ENCODE measurements around the gene TMEM106B.
A peak's percentile ranks its signal among the peaks of the same experiment; 100 is the strongest.
"Not testable (repeated sequence)": the region's sequence is repeated elsewhere in the genome, so short reads cannot be mapped to it uniquely, and the experiment has no call there.

The TMEM106B gene

DNA sequence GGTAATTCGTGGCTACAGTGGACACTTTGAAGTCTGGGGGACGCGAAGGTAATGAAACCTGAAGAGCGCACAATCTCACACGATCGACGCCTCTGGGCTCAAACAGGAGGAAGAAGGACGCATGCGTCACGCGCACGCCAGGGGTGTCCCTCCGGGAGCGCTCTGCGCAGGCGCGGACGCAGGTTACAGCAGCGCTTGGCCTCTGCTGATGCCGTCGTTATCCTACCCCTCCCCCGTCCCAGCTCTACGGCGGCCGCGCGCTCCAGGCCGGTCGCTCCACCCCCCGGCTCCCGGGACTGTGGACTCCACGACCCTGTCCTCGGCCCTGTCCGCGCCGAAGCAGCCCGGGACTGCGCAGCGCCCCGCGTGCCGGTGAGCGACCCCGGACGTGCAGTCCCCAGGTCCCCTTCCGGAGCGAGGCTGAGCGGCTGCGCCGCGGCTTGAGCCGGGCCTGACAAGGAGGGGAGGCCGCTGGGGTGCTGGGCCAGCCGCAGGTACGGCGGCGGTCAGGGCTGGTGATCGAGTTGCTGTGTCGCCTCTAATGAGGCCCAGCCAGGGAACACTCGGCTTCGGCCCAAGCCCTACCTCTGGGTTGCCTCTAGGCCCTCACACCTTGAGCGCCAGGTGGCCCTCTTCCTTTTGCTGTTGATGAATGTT, at the start of gene TMEM106B:
Gene TMEM106B (plus strand): TSS at position 241 of the 657 bp plus-strand sequence. CDS start 3,517 bp downstream, outside the sequence.
- DNase-seq (ENCODE audit: low read depth, low spot score), result peak; percentile 94

GRCh38 chr7:12162415-12163113, 48.5 kb upstream of the TMEM106B start:
- DNase-seq (ENCODE audit: low read depth, low spot score), result no peak

DNA sequence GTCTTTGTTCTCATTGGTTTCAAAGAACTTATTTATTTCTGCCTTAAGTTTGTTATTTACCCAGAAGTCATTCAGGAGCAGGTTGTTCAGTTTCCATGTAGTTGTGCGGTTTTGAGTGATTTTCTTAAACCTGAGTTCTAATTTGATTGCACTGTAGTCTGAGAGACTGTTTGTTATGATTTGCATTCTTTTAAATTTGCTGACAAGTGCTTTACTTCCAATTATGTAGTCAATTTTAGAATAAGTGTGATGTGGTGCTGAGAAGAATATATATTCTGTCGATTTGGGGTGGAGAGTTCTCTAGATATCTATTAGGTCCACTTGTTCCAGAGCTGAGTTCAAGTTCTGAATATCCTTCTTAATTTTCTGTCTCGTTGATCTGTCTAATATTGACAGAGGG, 43.0 kb upstream of the TMEM106B start:
- DNase-seq (ENCODE audit: low read depth, low spot score), result not testable (repeated sequence)

DNA sequence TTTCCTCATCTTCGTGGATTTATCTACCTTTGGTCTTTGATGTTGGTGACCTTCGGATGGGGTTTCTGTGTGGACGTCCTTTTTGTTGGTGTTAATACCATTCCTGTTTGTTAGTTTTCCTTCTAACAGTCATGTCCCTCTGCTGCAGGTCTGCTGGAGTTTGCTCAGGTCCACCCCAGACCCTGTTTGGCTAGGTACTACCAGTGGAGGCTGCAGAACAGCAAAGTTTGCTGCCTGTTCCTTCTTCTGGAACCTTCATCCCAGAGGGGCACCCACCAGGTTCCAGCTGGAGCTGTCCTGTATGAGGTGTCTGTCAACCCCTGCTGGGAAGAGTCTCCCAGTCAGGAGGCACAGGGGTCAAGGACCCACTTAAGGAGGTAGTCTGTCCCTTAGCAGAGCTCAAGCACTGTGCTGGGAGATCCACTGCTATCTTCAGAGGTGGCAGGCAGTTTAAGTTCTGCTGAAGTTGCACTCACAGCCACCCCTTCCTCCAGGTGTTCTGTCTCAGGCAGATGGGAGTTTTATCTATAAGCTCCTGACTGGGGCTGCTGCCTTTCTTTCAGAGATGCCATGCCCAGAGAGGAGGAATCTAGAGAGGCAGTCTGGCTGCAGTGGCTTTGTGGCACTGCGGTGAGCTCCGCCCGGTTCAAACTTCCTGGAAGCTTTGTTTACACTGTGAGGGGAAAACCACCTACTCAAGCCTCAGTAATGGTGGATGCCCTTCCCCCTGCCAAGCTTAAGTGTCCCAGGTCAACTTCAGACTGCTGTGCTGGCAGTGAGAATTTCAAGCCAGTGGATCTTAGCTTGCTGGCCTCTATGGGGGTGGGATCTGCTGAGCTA, 40.9 kb upstream of the TMEM106B start:
- not testable (repeated sequence) for DNase-seq (ENCODE audit: low read depth, low spot score)

GRCh38 chr7:12173671-12174070, 37.4 kb upstream of the TMEM106B start:
- DNase-seq (ENCODE audit: low read depth, low spot score), result no peak

DNA sequence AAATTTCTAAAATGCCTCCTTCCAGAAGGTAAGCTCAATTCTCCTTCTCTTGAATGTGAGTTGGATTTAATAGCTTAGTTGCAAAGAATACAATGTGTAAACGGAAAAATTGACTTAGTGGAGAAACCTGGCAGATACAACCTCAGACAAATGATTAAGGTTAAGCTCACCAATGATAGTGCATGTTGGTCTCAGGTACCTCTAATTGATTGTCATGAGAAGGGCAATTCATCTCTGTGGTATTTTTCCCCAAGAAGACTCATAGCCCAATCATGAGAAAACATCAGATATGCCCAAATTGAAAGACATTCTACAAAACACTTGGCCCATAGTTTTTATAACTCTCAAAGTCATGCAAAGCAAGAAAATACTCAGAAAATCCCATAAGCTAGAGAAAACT, 36.2 kb upstream of the TMEM106B start:
- DNase-seq (ENCODE audit: low read depth, low spot score), result no peak

- DNase-seq (ENCODE audit: low read depth, low spot score), result no peak
These were observed 32.8 kb upstream of the TMEM106B start for GRCh38 chr7:12178317-12178716.

DNA sequence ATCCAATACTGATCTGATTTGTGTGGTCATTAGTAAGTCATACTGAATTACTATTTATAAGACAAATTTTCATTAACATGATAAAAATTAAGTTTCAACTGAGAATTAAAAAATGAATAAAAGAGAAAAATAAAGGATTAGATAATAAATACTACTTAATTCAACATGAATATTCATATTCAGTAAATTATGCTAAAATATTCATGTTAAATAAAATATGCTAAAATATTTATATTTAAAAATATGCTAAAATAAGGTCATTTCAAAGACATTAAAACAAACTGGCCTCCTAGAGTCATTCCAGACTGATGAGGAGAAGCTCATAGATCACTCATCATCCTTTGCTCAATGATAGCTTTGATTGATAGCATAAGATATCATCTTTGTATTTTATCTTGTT, 16.7 kb upstream of the TMEM106B start:
- DNase-seq (ENCODE audit: low read depth, low spot score), result no peak

GRCh38 chr7:12196386-12196785, 14.7 kb upstream of the TMEM106B start:
- DNase-seq (ENCODE audit: low read depth, low spot score), result no peak

- no peak for DNase-seq (ENCODE audit: low read depth, low spot score)
These were observed 11.7 kb upstream of the TMEM106B start for GRCh38 chr7:12199363-12199762.

GRCh38 chr7:12207046-12207445, 4.0 kb upstream of the TMEM106B start:
- no peak for DNase-seq (ENCODE audit: low read depth, low spot score)

- DNase-seq (ENCODE audit: low read depth, low spot score), result no peak
These were observed 1.9 kb upstream of the TMEM106B start for GRCh38 chr7:12209221-12209620.

DNA sequence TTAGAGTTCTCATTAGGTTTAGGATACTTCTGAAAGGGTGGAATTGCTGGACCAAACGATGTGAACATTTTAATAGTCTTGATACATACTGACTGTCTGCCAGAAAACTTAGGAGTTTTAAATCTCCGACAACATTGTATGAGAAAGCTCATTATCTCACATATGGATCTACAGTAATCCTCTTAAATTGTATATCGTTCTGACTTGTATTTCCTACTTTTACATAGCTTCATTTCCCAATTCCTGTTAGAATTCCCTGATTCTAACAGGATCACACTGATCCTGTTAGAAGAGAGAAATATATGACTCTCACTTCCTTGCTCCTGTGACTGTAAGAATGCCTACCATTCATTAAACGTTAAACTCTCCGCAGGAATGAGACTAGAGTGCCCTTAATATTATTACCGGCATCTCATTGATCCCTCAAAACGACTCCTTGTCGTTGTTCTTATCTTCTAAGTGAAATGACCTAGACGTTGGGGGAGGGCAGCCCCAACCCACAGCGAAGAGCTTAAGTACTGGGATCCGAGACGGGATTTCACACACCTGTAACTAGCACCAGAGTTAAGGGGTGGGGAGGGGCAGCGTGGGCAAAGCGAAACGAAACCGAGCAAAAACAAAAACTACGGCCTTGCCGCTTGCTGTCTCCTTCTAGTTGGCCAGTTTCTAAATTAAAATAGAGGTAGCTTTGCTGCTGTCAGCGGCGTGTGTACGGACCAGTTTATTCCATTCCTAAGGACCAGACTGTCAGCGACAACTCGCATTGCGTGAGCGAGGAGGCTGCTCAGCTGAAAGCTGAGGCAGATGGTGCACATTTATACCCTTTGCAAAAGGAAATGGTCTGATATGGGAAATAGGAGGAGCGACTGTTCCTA, 678 bp upstream of the TMEM106B start:
- no peak for DNase-seq (ENCODE audit: low read depth, low spot score)

DNA sequence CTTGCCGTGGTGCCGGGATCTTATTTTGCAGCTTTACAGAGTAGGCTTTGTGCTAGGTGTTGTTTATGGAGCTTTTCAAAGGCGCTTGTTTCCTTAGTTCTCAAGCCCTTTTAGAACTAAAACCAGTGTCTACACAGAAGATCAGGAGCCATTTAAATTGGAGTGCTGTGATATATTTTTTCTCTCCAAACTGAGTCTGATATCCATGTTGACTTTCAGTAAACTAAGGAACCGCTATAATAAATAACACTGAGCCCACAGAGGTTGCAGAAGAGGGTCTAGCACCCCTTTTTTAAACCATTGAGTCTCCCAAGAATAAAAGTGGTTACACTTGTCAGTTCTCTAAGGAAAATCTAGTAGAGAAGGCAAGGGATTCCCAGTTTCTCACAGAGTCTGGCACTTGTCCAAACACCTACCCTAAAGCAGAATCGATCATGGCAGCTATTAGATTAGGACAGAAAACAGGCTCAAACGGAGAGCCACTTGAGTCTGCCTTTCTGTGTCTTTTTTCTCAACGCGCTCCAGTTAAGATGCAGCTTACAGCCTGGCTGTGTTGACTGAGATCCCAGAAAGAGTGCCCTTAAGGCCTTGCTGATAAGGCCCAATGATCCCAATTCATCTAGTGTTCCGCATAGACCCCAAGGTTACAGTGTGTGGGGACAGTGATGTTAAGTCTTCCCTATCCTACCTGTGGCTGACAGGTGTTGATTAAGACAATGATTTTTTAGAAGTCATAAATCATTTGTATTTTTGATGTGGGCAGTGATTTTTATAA, 804 bp downstream of the TMEM106B start:
- no peak for DNase-seq (ENCODE audit: low read depth, low spot score)

DNA sequence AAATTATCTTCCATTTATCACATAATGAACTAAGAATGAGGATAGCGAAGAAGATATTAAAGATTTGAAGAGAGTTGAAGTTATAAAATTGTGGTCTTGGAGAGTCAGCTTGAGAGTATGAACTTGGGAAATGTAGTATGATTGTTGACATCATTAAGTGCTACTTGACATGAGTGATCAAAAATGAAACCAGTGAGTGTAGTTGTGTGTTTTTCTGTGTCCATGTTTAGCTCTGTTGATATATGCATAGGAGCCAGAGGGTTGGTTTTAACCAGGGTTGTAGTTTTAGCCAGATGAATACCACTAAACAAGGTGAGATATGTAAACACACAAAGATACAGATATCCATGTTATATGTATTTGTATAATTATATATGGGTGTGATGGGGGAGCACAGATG, 6.2 kb downstream of the TMEM106B start:
- DNase-seq (ENCODE audit: low read depth, low spot score), result no peak

DNA sequence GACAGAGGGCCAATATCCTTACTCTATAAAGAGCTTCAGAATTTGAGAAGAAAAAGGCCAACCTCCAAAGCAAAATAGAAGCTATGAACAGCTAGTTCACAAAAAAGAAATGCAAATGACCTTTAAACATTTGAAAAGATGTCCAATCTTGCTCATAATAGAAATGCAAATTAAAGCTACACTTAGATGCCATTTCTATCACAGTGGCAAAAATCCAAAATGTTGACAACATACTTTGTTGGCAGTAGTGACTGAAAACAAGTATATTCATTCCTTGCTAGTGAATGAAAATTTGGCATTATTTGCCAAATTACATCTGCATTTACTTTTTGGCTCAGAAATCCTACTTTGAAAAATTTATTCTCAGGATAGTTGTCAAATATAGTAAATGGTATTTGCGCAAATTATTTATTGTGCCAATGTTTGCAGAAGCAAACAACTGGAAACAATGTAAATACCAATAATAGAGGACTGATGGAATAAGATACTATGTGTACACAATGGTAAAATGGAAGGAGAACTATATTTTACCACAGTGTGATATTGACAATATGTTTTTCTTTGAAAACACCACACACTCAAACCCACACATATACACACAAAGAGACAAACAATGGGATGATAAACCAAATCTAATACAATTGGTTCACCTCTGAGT, 9.4 kb downstream of the TMEM106B start:
- no peak for DNase-seq (ENCODE audit: low read depth, low spot score)

DNA sequence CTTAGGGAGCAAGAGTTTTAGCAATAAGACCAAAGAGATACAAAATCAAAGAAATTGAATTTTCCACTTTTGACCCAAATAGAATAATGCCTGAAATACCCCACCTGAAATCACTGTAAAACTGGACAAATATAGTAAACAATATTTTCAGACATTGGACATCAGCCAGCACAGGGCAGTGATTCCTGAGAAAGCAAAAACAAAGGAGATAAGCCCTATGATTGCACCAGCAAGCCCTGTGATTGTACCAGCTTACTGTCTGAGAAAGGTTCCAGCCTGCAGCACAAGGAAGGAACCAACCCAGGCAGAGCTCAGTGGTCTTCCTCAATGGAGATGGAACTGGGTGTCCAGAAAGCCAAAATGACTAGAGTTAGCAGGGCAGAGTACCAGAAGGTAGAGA, 10.3 kb downstream of the TMEM106B start:
- DNase-seq (ENCODE audit: low read depth, low spot score), result no peak

DNA sequence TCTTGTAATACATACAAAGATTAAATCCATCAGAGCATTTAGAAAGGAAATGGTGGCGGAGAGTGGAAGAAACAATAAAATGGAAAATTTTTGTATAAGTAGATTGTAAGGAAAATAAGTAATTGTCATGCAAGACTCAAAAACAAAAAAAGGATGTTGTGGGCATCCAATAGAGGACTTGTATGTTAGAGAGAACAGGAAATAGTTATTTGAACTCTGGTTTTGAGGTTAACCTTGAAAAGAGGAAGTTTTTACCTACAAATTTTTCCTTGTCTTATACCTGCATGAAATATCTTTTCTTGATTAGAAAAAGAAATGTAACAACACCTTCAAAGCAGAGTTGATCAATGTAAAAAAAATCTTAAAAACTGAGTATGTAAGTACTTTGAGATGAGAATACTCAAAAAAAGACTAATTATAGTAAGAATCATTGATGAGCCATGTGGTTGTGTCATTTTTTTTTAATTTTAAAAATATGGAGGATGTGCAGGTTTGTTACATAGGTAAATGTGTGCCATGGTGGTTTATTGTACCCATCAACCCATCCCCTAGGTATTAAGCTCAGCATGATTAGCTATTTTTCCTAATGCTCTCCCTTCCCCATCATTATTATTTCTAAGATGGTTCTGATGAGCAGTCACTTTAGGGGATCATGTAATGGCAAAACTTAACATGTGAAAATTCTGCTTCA, 11.9 kb downstream of the TMEM106B start:
- DNase-seq (ENCODE audit: low read depth, low spot score), result no peak

DNA sequence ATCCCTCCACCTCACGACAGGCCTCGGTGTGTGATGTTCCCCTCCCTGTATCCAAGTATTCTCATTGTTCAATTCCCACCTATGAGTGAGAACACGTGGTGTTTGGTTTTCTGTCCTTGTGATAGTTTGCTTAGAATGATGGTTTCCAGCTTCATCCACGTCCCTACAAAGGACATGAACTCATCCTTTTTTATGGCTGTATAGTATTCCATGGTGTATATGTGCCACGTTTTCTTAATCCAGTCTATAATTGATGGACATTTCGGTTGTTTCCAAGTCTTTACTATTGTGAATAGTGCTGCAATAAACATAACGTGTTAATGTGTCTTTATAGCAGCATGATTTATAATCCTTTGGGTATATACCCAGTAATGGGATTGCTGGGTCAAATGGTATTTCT, 13.9 kb downstream of the TMEM106B start:
- DNase-seq (ENCODE audit: low read depth, low spot score), result not testable (repeated sequence)

GRCh38 chr7:12226756-12227155, 15.7 kb downstream of the TMEM106B start:
- no peak for DNase-seq (ENCODE audit: low read depth, low spot score)
